Cerebellar nuclear complex (tissue), 1 donor: Measurements from ENCODE around the gene OR4C16.

Source experiments
- DNase-seq, 2 experiments: peaks; one replicate each; lab custom pipeline; 2025; lab: John Stamatoyannopoulos, UW

The OR4C16 gene, protein sequence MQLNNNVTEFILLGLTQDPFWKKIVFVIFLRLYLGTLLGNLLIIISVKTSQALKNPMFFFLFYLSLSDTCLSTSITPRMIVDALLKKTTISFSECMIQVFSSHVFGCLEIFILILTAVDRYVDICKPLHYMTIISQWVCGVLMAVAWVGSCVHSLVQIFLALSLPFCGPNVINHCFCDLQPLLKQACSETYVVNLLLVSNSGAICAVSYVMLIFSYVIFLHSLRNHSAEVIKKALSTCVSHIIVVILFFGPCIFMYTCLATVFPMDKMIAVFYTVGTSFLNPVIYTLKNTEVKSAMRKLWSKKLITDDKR

DNA sequence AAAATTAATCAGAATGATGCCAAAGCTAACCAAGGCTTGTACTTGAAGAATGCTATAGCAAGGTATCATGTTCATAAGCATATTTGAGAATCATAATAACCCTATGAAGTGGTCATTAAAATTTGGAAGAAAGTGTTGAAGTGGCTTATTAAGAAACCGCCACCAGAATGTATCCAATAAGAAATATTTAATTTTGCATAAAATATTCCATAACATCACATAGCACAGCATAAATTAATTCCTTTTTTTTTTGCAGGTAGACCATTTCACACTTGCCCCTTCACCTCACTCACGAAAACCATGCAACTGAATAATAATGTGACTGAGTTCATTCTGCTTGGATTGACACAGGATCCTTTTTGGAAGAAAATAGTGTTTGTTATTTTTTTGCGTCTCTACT, at the start of gene OR4C16:
OR4C16 (plus strand) TSS at position 301 of the 400 bp plus-strand sequence; CDS start at position 301, 0 bp downstream.
- DNase-seq: no peak

DNA sequence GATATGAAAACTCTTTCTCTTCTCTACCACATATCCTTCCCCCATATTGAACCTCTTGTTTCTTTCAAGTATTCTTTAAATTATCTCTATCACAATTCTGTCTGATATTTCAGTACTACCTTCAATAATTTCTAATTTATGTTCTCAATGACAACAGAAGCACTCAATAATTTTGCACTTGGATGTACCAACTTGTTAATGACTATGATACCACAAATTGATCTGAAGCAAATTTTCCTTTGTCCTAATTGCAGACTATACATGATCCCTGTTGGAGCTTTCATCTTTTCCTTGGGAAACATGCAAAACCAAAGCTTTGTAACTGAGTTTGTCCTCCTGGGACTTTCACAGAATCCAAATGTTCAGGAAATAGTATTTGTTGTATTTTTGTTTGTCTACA, 17.8 kb upstream of the OR4C16 start, which contains the start of gene OR4C15:
OR4C15 (plus strand) TSS at position 301 of the 400 bp plus-strand sequence; CDS start at position 301, 0 bp downstream.
- no peak for DNase-seq

DNA sequence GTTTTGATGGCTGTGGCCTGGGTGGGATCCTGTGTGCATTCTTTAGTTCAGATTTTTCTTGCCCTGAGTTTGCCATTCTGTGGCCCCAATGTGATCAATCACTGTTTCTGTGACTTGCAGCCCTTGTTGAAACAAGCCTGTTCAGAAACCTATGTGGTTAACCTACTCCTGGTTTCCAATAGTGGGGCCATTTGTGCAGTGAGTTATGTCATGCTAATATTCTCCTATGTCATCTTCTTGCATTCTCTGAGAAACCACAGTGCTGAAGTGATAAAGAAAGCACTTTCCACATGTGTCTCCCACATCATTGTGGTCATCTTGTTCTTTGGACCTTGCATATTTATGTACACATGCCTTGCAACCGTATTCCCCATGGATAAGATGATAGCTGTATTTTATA, 620 bp downstream of the OR4C16 start:
- DNase-seq: no peak

DNA sequence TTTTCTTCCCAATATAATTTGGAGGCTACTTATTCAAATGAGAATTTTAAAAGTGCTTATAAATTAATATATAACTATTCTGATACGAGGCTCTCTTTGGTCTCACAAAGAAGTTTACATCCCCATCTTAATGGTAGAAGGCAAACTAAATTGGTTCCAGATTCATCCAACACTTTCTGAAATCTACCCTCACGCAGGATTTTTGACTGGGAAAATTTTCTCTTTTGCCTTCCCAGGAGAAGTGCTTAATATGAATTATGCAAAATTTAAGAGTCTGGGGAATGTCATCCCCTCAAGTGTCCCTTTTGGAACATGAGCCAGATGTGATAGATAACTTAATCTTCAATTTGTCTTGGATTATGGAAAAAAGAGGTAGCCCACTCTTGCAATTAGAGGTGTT, 35.6 kb downstream of the OR4C16 start, which contains the start of gene OR4C11:
OR4C11 (minus strand) TSS at position 101 of the 400 bp plus-strand sequence. CDS start 3,272 bp downstream, outside the sequence.
- no peak for DNase-seq
